Suprapubic skin (tissue), 4 donors: ENCODE measurements around the gene GFRA4. TPM values are rescaled to one million over a fixed set of nuclear protein-coding genes. Genes with fewer than 3 reads are reported as not detected.
A peak's percentile ranks its signal among the peaks of the same experiment; 100 is the strongest.

Source experiments
- DNase-seq, 2 donors: peaks; one replicate each; pipeline ENCODE4 v3.0.0-alpha.2; 2019; ENCODE audit warnings: low spot score in 2 of 2
- H3K27ac ChIP-seq: fragments of 200-600 bp; sonication (generic); one replicate; pipeline ENCODE4 v1.5.1; 2019
- H3K27me3 ChIP-seq: fragments of 200-600 bp; sonication (generic); one replicate; pipeline ENCODE4 v1.5.1; 2019
- H3K36me3 ChIP-seq: fragments of 200-600 bp; sonication (generic); one replicate; pipeline ENCODE4 v1.5.1; 2019
- H3K4me1 ChIP-seq: fragments of 200-600 bp; sonication (generic); one replicate; pipeline ENCODE4 v1.5.1; 2019
- H3K4me3 ChIP-seq: fragments of 200-600 bp; sonication (generic); one replicate; pipeline ENCODE4 v1.5.1; 2019; ENCODE audit warnings: mild to moderate bottlenecking
- H3K9me3 ChIP-seq: fragments of 200-600 bp; sonication (generic); one replicate; pipeline ENCODE4 v1.5.1; 2019
- EP300 ChIP-seq: sonication (generic); formaldehyde crosslinking; IDR thresholded peaks from one replicate; pipeline ENCODE4 v1.6.1; 2017; ENCODE audit warnings: antibody characterized with exemption
- POLR2A ChIP-seq, 2 donors: fragments of 450-650 bp; IDR thresholded peaks; one replicate each; pipeline ENCODE4 v1.6.1; 2017; ENCODE audit warnings: antibody characterized with exemption in 2 of 2, mild to moderate bottlenecking in 2 of 2, moderate library complexity in 2 of 2
- POLR2AphosphoS5 ChIP-seq, 3 donors: sonication (generic); formaldehyde crosslinking; IDR thresholded peaks; one replicate each; pipeline ENCODE4 v1.6.1; 2017; ENCODE audit warnings: antibody characterized with exemption in 3 of 3
- WGBS: methylation state at CpG from one replicate; pipeline ENCODE4 v1.1.5; 2018; 5-methylcytosine and 5-hydroxymethylcytosine counted together
- total RNA-seq, 4 donors: library from RNA; depleted of rRNA; stranded (reverse); fragments of >200 nt; gene quantifications; one replicate each; pipeline ENCODE4 v1.1.0, GENCODE V29; 2016
- TF ChIP-seq, protein P1 (sequence below), 2 donors: fragments of 200-600 bp in 1 of 2; fragments of 450-650 bp in 1 of 2; sonication (generic) in 1 of 2; IDR thresholded peaks; one replicate each; pipeline ENCODE4 v1.5.1; 2016 to 2019; ENCODE audit warnings: antibody characterized with exemption in 2 of 2, mild to moderate bottlenecking in 1 of 2, moderate library complexity in 1 of 2

The GFRA4 gene
- total RNA-seq, 4 donors from 2014 or later = not detected

GRCh38 chr20:3660262-3661059 is 2.7 kb downstream of the GFRA4 start:
- DNase-seq = peak in 1 of 2 donors; percentile 55
- H3K4me1 ChIP-seq = peaks cover 11% of the 10 kb centered on the region
- no peaks in the 10 kb centered on the region for H3K9me3 ChIP-seq
- H3K36me3 ChIP-seq = no peaks in the 10 kb centered on the region
- H3K4me3 ChIP-seq = peak overlapping the region; percentile 39
- peaks cover 58% of the 10 kb centered on the region for H3K27me3 ChIP-seq
- no peak overlapping the region for H3K27ac ChIP-seq
- WGBS = 14% methylated on average over 1 of the region's 75 CpGs
- TF ChIP-seq POLR2AphosphoS5 (IDR thresholded peaks at IDR 0.05) (no peak), POLR2A (IDR thresholded peaks at IDR 0.05) (no peak), EP300 (no peak)
- TF ChIP-seq, protein P1, sequence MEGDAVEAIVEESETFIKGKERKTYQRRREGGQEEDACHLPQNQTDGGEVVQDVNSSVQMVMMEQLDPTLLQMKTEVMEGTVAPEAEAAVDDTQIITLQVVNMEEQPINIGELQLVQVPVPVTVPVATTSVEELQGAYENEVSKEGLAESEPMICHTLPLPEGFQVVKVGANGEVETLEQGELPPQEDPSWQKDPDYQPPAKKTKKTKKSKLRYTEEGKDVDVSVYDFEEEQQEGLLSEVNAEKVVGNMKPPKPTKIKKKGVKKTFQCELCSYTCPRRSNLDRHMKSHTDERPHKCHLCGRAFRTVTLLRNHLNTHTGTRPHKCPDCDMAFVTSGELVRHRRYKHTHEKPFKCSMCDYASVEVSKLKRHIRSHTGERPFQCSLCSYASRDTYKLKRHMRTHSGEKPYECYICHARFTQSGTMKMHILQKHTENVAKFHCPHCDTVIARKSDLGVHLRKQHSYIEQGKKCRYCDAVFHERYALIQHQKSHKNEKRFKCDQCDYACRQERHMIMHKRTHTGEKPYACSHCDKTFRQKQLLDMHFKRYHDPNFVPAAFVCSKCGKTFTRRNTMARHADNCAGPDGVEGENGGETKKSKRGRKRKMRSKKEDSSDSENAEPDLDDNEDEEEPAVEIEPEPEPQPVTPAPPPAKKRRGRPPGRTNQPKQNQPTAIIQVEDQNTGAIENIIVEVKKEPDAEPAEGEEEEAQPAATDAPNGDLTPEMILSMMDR (IDR thresholded peaks at IDR 0.05) = no peak

- Histone ChIP-seq H3K36me3 (no peaks in the 10 kb centered on the region), H3K4me1 (peaks cover 11% of the 10 kb centered on the region), H3K27me3 (peaks cover 58% of the 10 kb centered on the region), H3K4me3 (no peak overlapping the region), H3K9me3 (no peaks in the 10 kb centered on the region), H3K27ac (no peak overlapping the region)
- peak; percentile 61 to 65 for DNase-seq
- 65% methylated on average over 6 of the region's 12 CpGs for WGBS
- TF ChIP-seq POLR2A (IDR thresholded peaks at IDR 0.05) (no peak), EP300 (no peak), POLR2AphosphoS5 (IDR thresholded peaks at IDR 0.05) (no peak)
- TF ChIP-seq, protein P1 (IDR thresholded peaks at IDR 0.05) = no peak
Observed at GRCh38 chr20:3659492-3660261, 3.5 kb downstream of the GFRA4 start.

GRCh38 chr20:3658716-3659491 is 4.3 kb downstream of the GFRA4 start:
- Histone ChIP-seq H3K27ac (no peak overlapping the region), H3K4me1 (peaks cover 11% of the 10 kb centered on the region), H3K9me3 (no peaks in the 10 kb centered on the region), H3K27me3 (peaks cover 58% of the 10 kb centered on the region), H3K4me3 (no peak overlapping the region), H3K36me3 (no peaks in the 10 kb centered on the region)
- TF ChIP-seq EP300 = no peak
- TF ChIP-seq POLR2AphosphoS5 (IDR thresholded peaks at IDR 0.05) = no peak
- TF ChIP-seq POLR2A (IDR thresholded peaks at IDR 0.05) = no peak
- TF ChIP-seq, protein P1 (IDR thresholded peaks at IDR 0.05) = no peak
- WGBS = 74% methylated on average over 8 of the region's 8 CpGs
- peak in 1 of 2 donors; percentile 29 for DNase-seq

DNA sequence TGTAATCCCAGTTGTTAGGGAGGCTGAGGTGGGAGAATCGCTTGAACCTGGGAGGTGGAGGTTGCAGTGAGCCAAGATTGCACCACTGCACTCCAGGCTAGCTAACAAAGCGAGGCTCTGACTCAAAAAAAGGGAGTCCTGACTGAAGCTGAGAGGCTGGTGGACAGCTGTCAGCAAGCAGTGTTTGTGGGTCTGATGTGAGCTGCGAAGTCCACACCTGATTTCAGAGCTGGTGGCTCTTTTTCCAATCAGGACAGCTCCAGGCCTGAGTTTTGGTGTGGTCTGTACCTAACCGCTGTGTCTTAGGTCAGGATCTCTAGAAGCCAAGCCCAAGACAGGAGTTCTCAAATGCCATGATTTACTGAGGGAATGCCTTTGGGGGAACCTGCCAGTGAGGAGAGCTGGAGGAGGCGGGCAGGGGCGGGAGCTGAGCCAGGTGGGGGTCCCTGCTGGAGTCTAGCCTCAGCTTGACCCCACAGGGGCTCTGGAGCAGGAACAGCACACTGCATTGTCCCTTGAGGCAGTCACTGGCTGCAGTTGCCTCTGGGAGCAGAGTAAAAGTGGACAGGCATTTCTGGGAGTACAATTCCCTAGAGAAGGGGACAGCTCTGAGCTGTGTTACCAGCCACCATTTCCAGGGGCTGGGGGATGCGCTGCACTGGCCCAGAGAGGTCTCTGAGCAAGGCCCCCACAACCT is 5.0 kb downstream of the GFRA4 start:
- H3K27ac ChIP-seq = no peak overlapping the region
- DNase-seq = peak in 1 of 2 donors; percentile 33
- TF ChIP-seq, protein P1 (IDR thresholded peaks at IDR 0.05) = no peak
- TF ChIP-seq POLR2AphosphoS5 (IDR thresholded peaks at IDR 0.05) (no peak), POLR2A (IDR thresholded peaks at IDR 0.05) (no peak), EP300 (no peak)
- no peak overlapping the region for H3K4me3 ChIP-seq
- peaks cover 11% of the 10 kb centered on the region for H3K4me1 ChIP-seq
- peaks cover 55% of the 10 kb centered on the region for H3K27me3 ChIP-seq
- H3K9me3 ChIP-seq = no peaks in the 10 kb centered on the region
- 91% methylated on average over 7 of the region's 7 CpGs for WGBS
- no peaks in the 10 kb centered on the region for H3K36me3 ChIP-seq
